ENCODE results near the gene TP53I11.

The TP53I11 gene

GRCh38 chr11:44904261-44905020 lies 46.2 kb downstream of the TP53I11 start:
- H3F3A ChIP-seq (ENCODE audit: insufficient read depth): no peaks in the 10 kb centered on the region
- H3K36me3 ChIP-seq (ENCODE audit: low read length): no peaks in the 10 kb centered on the region
- no peaks in the 10 kb centered on the region for H3K9me2 ChIP-seq (replicated peaks; ENCODE audit: insufficient read depth, low read length)
- H3K27me3 ChIP-seq (ENCODE audit: low read length): no peaks in the 10 kb centered on the region
- no peak overlapping the region for H3K4me3 ChIP-seq (ENCODE audit: insufficient read depth, low read length, poor library complexity, severe bottlenecking)
- no peak overlapping the region for H2AFZ ChIP-seq (ENCODE audit: low read depth, low read length, severe bottlenecking)
- H3K4me2 ChIP-seq (ENCODE audit: low read depth, low read length, poor library complexity, severe bottlenecking): no peak overlapping the region
- no peak overlapping the region for H3K27ac ChIP-seq (ENCODE audit: low read depth, low read length)
- H3K9ac ChIP-seq (ENCODE audit: low read length): no peak overlapping the region
- no peaks in the 10 kb centered on the region for H4K20me1 ChIP-seq (ENCODE audit: low read depth, low read length)
- no peaks in the 10 kb centered on the region for H3K9me3 ChIP-seq (ENCODE audit: insufficient read depth, low read length)
- H3K79me2 ChIP-seq (ENCODE audit: insufficient read depth, low read length): no peaks in the 10 kb centered on the region
- TF ChIP-seq EZH2phosphoT487 (conservative IDR thresholded peaks at IDR 0.05; ENCODE audit: low read length): no peak
- no peak for TF ChIP-seq CTCF (IDR thresholded peaks at IDR 0.05; ENCODE audit: insufficient read depth, low read length, poor library complexity, severe bottlenecking)

GRCh38 chr11:44903518-44903917 lies 47.2 kb downstream of the TP53I11 start:
- no peaks in the 10 kb centered on the region for H3F3A ChIP-seq (ENCODE audit: insufficient read depth)

GRCh38 chr11:44903035-44903434 lies 47.6 kb downstream of the TP53I11 start:
- Histone ChIP-seq H3K36me3 (ENCODE audit: low read length) (no peaks in the 10 kb centered on the region), H3K9me2 (replicated peaks; ENCODE audit: insufficient read depth, low read length) (no peaks in the 10 kb centered on the region), H3F3A (ENCODE audit: insufficient read depth) (no peaks in the 10 kb centered on the region), H3K79me2 (ENCODE audit: insufficient read depth, low read length) (no peaks in the 10 kb centered on the region), H3K27ac (ENCODE audit: low read depth, low read length) (no peak overlapping the region), H3K9ac (ENCODE audit: low read length) (no peak overlapping the region), H3K9me3 (ENCODE audit: insufficient read depth, low read length) (no peaks in the 10 kb centered on the region), H2AFZ (ENCODE audit: low read depth, low read length, severe bottlenecking) (no peak overlapping the region), H3K4me2 (ENCODE audit: low read depth, low read length, poor library complexity, severe bottlenecking) (no peak overlapping the region), H4K20me1 (ENCODE audit: low read depth, low read length) (no peaks in the 10 kb centered on the region), H3K27me3 (ENCODE audit: low read length) (no peaks in the 10 kb centered on the region), H3K4me3 (ENCODE audit: insufficient read depth, low read length, poor library complexity, severe bottlenecking) (no peak overlapping the region)
- no peak for TF ChIP-seq CTCF (IDR thresholded peaks at IDR 0.05; ENCODE audit: insufficient read depth, low read length, poor library complexity, severe bottlenecking)
- no peak for TF ChIP-seq EZH2phosphoT487 (conservative IDR thresholded peaks at IDR 0.05; ENCODE audit: low read length)

More at GRCh38 chr11:44903518-44903917, 47.2 kb downstream of the TP53I11 start:
- H3K9me3 ChIP-seq (ENCODE audit: insufficient read depth, low read length): no peaks in the 10 kb centered on the region
- no peak overlapping the region for H2AFZ ChIP-seq (ENCODE audit: low read depth, low read length, severe bottlenecking)
- no peak overlapping the region for H3K27ac ChIP-seq (ENCODE audit: low read depth, low read length)
- H4K20me1 ChIP-seq (ENCODE audit: low read depth, low read length): no peaks in the 10 kb centered on the region
- H3K79me2 ChIP-seq (ENCODE audit: insufficient read depth, low read length): no peaks in the 10 kb centered on the region
- H3K9ac ChIP-seq (ENCODE audit: low read length): no peak overlapping the region
- TF ChIP-seq CTCF (IDR thresholded peaks at IDR 0.05; ENCODE audit: insufficient read depth, low read length, poor library complexity, severe bottlenecking): no peak
- TF ChIP-seq EZH2phosphoT487 (conservative IDR thresholded peaks at IDR 0.05; ENCODE audit: low read length): no peak
- no peaks in the 10 kb centered on the region for H3K27me3 ChIP-seq (ENCODE audit: low read length)
- no peak overlapping the region for H3K4me2 ChIP-seq (ENCODE audit: low read depth, low read length, poor library complexity, severe bottlenecking)
- no peak overlapping the region for H3K4me3 ChIP-seq (ENCODE audit: insufficient read depth, low read length, poor library complexity, severe bottlenecking)
- no peaks in the 10 kb centered on the region for H3K36me3 ChIP-seq (ENCODE audit: low read length)
- H3K9me2 ChIP-seq (replicated peaks; ENCODE audit: insufficient read depth, low read length): no peaks in the 10 kb centered on the region
